Panc1 (cell line): ENCODE measurements around the gene CDC5L. TPM values are rescaled to one million over a fixed set of nuclear protein-coding genes. Genes with fewer than 3 reads are reported as not detected.

Experiments
- ATAC-seq: fragments of 200-7000 bp; cut with Tn5 transposase; 2 replicates; pipeline ENCODE4 v1.9.1; 2020; ENCODE audit warnings: mild to moderate bottlenecking, moderate library complexity
- BruUV-seq: library from RNA; stranded (reverse); fragments of 400-500 nt; replicated peaks from 2 replicates; lab custom pipeline; 2021; lab: Mats Ljungman, UMichigan
- CTCF ChIA-PET: fragments of 300-600 bp; sonication (Branson Sonifier 250); formaldehyde crosslinking; loops from one replicate; lab custom pipeline; 2022; ENCODE audit warnings: antibody characterized with exemption; lab: Charles Lee
- POLR2A ChIA-PET: fragments of 300-600 bp; sonication (Branson Sonifier 250); formaldehyde crosslinking; loops from one replicate; lab custom pipeline; 2022; ENCODE audit warnings: antibody characterized with exemption; lab: Charles Lee
- DNase-seq: peaks from one replicate; pipeline ENCODE4 v3.0.0-alpha.2; 2010; ENCODE audit warnings: low read depth, low spot score
- H3K27ac ChIP-seq: 2 replicates; pipeline ENCODE4 v1.5.1; 2011; ENCODE audit warnings: mild to moderate bottlenecking, low read length, inconsistent platforms
- H3K27me3 ChIP-seq: fragments of 200-500 bp; sonication (Bioruptor generic); 2 replicates; pipeline ENCODE4 v1.6.0; 2014; ENCODE audit warnings: low read length, inconsistent platforms; ENCODE audit not compliant: control insufficient read depth, insufficient read depth
- H3K36me3 ChIP-seq: fragments of 200-500 bp; sonication (Bioruptor generic); 2 replicates; pipeline ENCODE4 v1.5.1; 2014; ENCODE audit warnings: inconsistent platforms, mild to moderate bottlenecking, low read length, moderate library complexity; ENCODE audit not compliant: control insufficient read depth, insufficient read depth
- H3K4me1 ChIP-seq: 2 replicates; pipeline ENCODE4 v1.5.1; 2011; ENCODE audit warnings: inconsistent platforms, mild to moderate bottlenecking, low read length, moderate library complexity; ENCODE audit not compliant: control insufficient read depth, insufficient read depth
- H3K4me3 ChIP-seq, 2 experiments: 2 replicates each; pipeline ENCODE4 v1.5.1; 2011 to 2012; ENCODE audit warnings: low read depth in 2 of 2, low read length in 2 of 2, mild to moderate bottlenecking in 2 of 2, inconsistent platforms in 1 of 2, moderate library complexity in 1 of 2
- H3K9me3 ChIP-seq: fragments of 200-500 bp; sonication (Bioruptor generic); 2 replicates; pipeline ENCODE4 v1.5.1; 2014; ENCODE audit warnings: low read depth, mild to moderate bottlenecking, inconsistent platforms, low read length, moderate library complexity; ENCODE audit not compliant: control insufficient read depth, insufficient read depth
- POLR2AphosphoS5 ChIP-seq: IDR thresholded peaks from 2 replicates; pipeline ENCODE4 v1.6.1; 2012; ENCODE audit warnings: mild to moderate bottlenecking, low read depth, low read length, moderate library complexity
- SIN3A ChIP-seq: IDR thresholded peaks from 2 replicates; pipeline ENCODE4 v1.6.1; 2012; ENCODE audit warnings: low read depth, mild to moderate bottlenecking, low read length, moderate library complexity, borderline replicate concordance; ENCODE audit not compliant: insufficient read depth
- TCF7L2 ChIP-seq: IDR thresholded peaks from 2 replicates; pipeline ENCODE4 v1.6.1; 2011; ENCODE audit warnings: mild to moderate bottlenecking, low read depth, low read length, inconsistent platforms
- in situ Hi-C: cut with HindIII; loops from 2 replicates; pipeline ENCODE4 v1.10.0; 2016; ENCODE audit warnings: low sequenced_read_pairs, low pct_unique_long_range_greater_than_20kb
- intact Hi-C: fragments of 100-400 bp; cut with micrococcal nuclease; formaldehyde crosslinking; loops from one replicate; pipeline ENCODE4 v1.10.0; 2022; ENCODE audit not compliant: unreplicated experiment
- total RNA-seq: library from RNA; stranded (reverse); gene quantifications from one replicate; pipeline ENCODE4 v1.2.1, GENCODE V29; 2021; ENCODE audit not compliant: unreplicated experiment
- TF ChIP-seq, protein P1 (sequence below): fragments of 450-650 bp; IDR thresholded peaks from 2 replicates; pipeline ENCODE4 v1.5.1; 2017; ENCODE audit warnings: mild to moderate bottlenecking
- TF ChIP-seq, protein P2 (sequence below), 2 experiments: IDR thresholded peaks; 2 replicates each; pipeline ENCODE4 v1.6.1; 2011 to 2012; ENCODE audit warnings: low read depth in 2 of 2, control low read depth in 1 of 2, low read length in 1 of 2, mild to moderate bottlenecking in 1 of 2, moderate library complexity in 1 of 2; ENCODE audit not compliant: insufficient read depth in 1 of 2

Gene CDC5L
- total RNA-seq, 1 experiment from 2014 or later = 23.3 TPM

DNA sequence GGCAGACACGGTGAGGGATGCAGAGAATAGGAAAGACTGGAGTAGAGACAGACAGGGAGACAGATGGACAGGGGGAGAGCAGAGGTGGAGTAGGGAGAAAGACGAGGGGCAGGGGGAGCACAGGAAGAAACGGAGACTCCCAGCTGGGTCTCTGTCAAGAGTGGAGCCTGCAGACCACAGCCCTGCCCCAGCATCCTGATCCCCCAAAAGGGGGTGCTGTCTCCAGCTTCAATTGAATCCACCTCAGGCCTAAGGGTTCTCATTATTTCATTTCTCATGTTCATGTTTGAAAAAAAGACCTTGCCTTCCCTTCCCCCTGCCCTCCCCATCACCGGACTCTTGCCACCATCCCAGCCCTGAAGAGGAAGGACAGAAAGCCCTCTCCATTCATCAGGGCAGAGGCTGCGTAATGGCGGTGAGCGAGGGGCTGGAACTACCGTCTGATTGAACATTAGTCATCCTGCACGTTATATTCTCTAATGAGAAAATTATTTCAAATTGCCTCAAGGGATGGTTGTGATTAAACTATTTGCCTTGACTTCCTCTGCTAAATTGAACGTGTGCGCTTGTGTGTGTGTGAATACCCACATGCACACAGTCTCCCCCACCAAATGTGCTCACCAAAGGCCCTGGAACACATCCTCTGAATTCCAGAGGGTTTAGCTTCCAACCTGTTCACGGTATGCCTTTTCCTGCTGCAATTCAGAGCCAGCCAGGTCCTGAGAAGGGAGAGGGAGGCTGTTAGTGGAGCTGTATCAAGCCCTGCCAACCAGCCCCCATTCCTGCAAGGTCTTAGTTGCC lies 98.3 kb downstream of the CDC5L start:
- in situ Hi-C loops = no loop called here
- BruUV-seq = no TSS peak
- ATAC-seq (no peak), DNase-seq (no peak)
- no peaks in the 10 kb centered on the region for H3K36me3 ChIP-seq
- ChIA-PET CTCF (interaction anchor here (0.5 to 1.7 kb wide), 2 partner anchors 9 to 11 kb away, joined by 3 to 5 read pairs; no protein-coding TSS in a partner anchor), POLR2A (no interaction called here)
- no peaks in the 10 kb centered on the region for H3K27me3 ChIP-seq
- no peak overlapping the region for H3K4me3 ChIP-seq
- no peak overlapping the region for H3K27ac ChIP-seq
- H3K4me1 ChIP-seq = peaks cover 12% of the 10 kb centered on the region
- H3K9me3 ChIP-seq = no peaks in the 10 kb centered on the region
- TF ChIP-seq SIN3A (no peak), TCF7L2 (no peak), POLR2AphosphoS5 (no peak)
- TF ChIP-seq, protein P1, sequence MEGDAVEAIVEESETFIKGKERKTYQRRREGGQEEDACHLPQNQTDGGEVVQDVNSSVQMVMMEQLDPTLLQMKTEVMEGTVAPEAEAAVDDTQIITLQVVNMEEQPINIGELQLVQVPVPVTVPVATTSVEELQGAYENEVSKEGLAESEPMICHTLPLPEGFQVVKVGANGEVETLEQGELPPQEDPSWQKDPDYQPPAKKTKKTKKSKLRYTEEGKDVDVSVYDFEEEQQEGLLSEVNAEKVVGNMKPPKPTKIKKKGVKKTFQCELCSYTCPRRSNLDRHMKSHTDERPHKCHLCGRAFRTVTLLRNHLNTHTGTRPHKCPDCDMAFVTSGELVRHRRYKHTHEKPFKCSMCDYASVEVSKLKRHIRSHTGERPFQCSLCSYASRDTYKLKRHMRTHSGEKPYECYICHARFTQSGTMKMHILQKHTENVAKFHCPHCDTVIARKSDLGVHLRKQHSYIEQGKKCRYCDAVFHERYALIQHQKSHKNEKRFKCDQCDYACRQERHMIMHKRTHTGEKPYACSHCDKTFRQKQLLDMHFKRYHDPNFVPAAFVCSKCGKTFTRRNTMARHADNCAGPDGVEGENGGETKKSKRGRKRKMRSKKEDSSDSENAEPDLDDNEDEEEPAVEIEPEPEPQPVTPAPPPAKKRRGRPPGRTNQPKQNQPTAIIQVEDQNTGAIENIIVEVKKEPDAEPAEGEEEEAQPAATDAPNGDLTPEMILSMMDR = no peak
- TF ChIP-seq, protein P2, sequence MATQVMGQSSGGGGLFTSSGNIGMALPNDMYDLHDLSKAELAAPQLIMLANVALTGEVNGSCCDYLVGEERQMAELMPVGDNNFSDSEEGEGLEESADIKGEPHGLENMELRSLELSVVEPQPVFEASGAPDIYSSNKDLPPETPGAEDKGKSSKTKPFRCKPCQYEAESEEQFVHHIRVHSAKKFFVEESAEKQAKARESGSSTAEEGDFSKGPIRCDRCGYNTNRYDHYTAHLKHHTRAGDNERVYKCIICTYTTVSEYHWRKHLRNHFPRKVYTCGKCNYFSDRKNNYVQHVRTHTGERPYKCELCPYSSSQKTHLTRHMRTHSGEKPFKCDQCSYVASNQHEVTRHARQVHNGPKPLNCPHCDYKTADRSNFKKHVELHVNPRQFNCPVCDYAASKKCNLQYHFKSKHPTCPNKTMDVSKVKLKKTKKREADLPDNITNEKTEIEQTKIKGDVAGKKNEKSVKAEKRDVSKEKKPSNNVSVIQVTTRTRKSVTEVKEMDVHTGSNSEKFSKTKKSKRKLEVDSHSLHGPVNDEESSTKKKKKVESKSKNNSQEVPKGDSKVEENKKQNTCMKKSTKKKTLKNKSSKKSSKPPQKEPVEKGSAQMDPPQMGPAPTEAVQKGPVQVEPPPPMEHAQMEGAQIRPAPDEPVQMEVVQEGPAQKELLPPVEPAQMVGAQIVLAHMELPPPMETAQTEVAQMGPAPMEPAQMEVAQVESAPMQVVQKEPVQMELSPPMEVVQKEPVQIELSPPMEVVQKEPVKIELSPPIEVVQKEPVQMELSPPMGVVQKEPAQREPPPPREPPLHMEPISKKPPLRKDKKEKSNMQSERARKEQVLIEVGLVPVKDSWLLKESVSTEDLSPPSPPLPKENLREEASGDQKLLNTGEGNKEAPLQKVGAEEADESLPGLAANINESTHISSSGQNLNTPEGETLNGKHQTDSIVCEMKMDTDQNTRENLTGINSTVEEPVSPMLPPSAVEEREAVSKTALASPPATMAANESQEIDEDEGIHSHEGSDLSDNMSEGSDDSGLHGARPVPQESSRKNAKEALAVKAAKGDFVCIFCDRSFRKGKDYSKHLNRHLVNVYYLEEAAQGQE (IDR thresholded peaks at IDR 0.05; ENCODE audit: insufficient read depth in 1 of 2, low read depth in 2 of 2, low read length in 1 of 2) = no peak
- intact Hi-C loops = no loop called here

DNA sequence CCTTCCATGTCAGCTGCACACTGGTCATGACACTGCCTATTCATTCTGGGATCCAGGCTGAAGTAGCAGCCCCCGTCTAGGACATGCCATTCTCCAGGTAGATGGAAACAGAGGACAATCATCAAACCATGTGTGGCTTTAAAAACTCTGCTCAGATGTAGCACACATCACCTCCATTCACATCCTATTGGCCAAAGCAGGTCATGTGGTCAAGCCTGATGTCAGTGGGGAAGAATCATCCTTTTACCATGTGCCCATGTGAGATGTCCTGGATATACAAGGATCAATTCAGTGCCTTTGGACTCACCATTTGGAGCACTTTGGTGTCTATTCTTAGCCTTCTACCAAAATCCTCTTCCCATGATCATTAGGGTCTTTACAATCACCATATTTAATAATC lies 99.5 kb downstream of the CDC5L start:
- Histone ChIP-seq H3K4me1 (peaks cover 13% of the 10 kb centered on the region), H3K4me3 (no peak overlapping the region), H3K27me3 (no peaks in the 10 kb centered on the region), H3K36me3 (no peaks in the 10 kb centered on the region), H3K27ac (no peak overlapping the region), H3K9me3 (no peaks in the 10 kb centered on the region)
- CTCF ChIA-PET = interaction anchor here (1.0 to 1.7 kb wide), 2 partner anchors 12 to 18 kb away, joined by 4 to 5 read pairs; no protein-coding TSS in a partner anchor
- in situ Hi-C loops (no loop called here), intact Hi-C loops (no loop called here)
- ATAC-seq (no peak), DNase-seq (no peak)
- BruUV-seq = no TSS peak
- POLR2A ChIA-PET = no interaction called here
- no peak for TF ChIP-seq SIN3A
- TF ChIP-seq TCF7L2 = no peak
- TF ChIP-seq POLR2AphosphoS5 = no peak
- TF ChIP-seq, protein P2 (IDR thresholded peaks at IDR 0.05; ENCODE audit: insufficient read depth in 1 of 2, low read depth in 2 of 2, low read length in 1 of 2) = no peak
- TF ChIP-seq, protein P1 = no peak
